Ishikawa (cell line): ENCODE results near the gene PTPRE.

Experiments
- CEBPB ChIP-seq: IDR thresholded peaks from 2 replicates; pipeline ENCODE4 v1.6.1; 2012
- CREB1 ChIP-seq: IDR thresholded peaks from 2 replicates; pipeline ENCODE4 v1.6.1; 2012; ENCODE audit warnings: low read depth
- EGR1 ChIP-seq: IDR thresholded peaks from 2 replicates; pipeline ENCODE4 v1.6.1; 2012
- EP300 ChIP-seq: IDR thresholded peaks from 2 replicates; pipeline ENCODE4 v1.6.1; 2012; ENCODE audit warnings: borderline replicate concordance
- FOXM1 ChIP-seq: IDR thresholded peaks from 2 replicates; pipeline ENCODE4 v1.6.1; 2012; ENCODE audit warnings: low read depth, borderline replicate concordance
- NFIC ChIP-seq: IDR thresholded peaks from 2 replicates; pipeline ENCODE4 v1.6.1; 2012
- RAD21 ChIP-seq: IDR thresholded peaks from 2 replicates; pipeline ENCODE4 v1.6.1; 2012; ENCODE audit warnings: low read depth
- TAF1 ChIP-seq: IDR thresholded peaks from 2 replicates; pipeline ENCODE4 v1.6.1; 2012; ENCODE audit warnings: low read depth, mild to moderate bottlenecking
- TCF12 ChIP-seq: IDR thresholded peaks from 2 replicates; pipeline ENCODE4 v1.6.1; 2012; ENCODE audit warnings: low read depth
- TEAD4 ChIP-seq: IDR thresholded peaks from 2 replicates; pipeline ENCODE4 v1.6.1; 2012
- USF1 ChIP-seq: IDR thresholded peaks from 2 replicates; pipeline ENCODE4 v1.6.1; 2012
- YY1 ChIP-seq: IDR thresholded peaks from 2 replicates; pipeline ENCODE4 v1.6.1; 2012; ENCODE audit warnings: low read depth
- ZBTB7A ChIP-seq: IDR thresholded peaks from 2 replicates; pipeline ENCODE4 v1.6.1; 2012; ENCODE audit warnings: low read depth
- TF ChIP-seq, protein P1 (sequence below): IDR thresholded peaks from 2 replicates; pipeline ENCODE4 v1.6.1; 2012; ENCODE audit warnings: low read depth, mild to moderate bottlenecking
- TF ChIP-seq, protein P2 (sequence below): IDR thresholded peaks from 2 replicates; pipeline ENCODE4 v1.6.1; 2012

Gene PTPRE

GRCh38 chr10:128095753-128096469 is 189.0 kb downstream of the PTPRE start:
- TF ChIP-seq, protein P1, sequence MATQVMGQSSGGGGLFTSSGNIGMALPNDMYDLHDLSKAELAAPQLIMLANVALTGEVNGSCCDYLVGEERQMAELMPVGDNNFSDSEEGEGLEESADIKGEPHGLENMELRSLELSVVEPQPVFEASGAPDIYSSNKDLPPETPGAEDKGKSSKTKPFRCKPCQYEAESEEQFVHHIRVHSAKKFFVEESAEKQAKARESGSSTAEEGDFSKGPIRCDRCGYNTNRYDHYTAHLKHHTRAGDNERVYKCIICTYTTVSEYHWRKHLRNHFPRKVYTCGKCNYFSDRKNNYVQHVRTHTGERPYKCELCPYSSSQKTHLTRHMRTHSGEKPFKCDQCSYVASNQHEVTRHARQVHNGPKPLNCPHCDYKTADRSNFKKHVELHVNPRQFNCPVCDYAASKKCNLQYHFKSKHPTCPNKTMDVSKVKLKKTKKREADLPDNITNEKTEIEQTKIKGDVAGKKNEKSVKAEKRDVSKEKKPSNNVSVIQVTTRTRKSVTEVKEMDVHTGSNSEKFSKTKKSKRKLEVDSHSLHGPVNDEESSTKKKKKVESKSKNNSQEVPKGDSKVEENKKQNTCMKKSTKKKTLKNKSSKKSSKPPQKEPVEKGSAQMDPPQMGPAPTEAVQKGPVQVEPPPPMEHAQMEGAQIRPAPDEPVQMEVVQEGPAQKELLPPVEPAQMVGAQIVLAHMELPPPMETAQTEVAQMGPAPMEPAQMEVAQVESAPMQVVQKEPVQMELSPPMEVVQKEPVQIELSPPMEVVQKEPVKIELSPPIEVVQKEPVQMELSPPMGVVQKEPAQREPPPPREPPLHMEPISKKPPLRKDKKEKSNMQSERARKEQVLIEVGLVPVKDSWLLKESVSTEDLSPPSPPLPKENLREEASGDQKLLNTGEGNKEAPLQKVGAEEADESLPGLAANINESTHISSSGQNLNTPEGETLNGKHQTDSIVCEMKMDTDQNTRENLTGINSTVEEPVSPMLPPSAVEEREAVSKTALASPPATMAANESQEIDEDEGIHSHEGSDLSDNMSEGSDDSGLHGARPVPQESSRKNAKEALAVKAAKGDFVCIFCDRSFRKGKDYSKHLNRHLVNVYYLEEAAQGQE, result no peak
- TF ChIP-seq EP300, result no peak
- no peak for TF ChIP-seq EGR1
- no peak for TF ChIP-seq TEAD4
- TF ChIP-seq, protein P2, sequence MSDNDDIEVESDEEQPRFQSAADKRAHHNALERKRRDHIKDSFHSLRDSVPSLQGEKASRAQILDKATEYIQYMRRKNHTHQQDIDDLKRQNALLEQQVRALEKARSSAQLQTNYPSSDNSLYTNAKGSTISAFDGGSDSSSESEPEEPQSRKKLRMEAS, result no peak
- no peak for TF ChIP-seq FOXM1
- TF ChIP-seq CEBPB, result no peak
- TF ChIP-seq RAD21, result no peak
- no peak for TF ChIP-seq NFIC
- TF ChIP-seq TCF12, result no peak
- no peak for TF ChIP-seq ZBTB7A
- no peak for TF ChIP-seq YY1
- TF ChIP-seq USF1, result no peak
- no peak for TF ChIP-seq CREB1
- TF ChIP-seq TAF1, result no peak

DNA sequence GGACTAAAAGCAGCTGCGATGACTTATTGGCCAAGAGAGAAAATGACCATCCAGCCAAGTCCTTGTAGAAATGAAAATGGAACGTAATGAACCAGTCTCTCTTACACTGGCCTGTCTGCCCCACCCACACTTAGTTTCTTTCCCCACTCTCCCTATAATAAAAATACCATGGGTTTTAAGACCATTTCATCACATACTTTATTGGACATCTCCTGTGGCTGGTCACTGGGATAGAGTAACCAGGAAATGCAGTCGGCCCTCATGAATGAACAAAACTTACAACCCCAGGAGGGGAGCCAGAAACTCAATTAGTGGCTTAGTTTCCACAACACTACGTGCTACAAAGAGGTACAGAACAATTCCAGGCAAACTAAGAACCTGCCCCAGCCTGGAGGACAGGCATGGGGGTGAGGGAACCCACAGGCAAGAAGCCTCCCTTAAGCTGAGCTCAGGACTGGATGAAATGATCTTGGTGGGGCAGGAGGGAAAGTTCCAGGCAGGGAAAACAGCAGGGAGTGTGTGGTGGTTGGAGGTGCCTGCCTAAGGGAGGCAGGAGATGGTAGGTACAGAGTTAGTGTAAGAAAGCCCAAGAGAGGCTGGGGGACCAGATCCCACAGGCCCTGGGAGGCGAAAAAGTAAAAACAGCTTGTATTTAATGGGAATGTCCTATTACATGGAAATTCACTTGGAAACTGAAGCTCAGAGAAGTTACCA is 189.7 kb downstream of the PTPRE start:
- TF ChIP-seq TAF1 (no peak), ZBTB7A (no peak), USF1 (no peak), FOXM1 (no peak), CEBPB (no peak), TEAD4 (no peak), EP300 (no peak)

GRCh38 chr10:128097783-128098182 is 190.9 kb downstream of the PTPRE start:
- no peak for TF ChIP-seq TCF12
- peak; percentile 39 for TF ChIP-seq NFIC
- no peak for TF ChIP-seq EGR1

DNA sequence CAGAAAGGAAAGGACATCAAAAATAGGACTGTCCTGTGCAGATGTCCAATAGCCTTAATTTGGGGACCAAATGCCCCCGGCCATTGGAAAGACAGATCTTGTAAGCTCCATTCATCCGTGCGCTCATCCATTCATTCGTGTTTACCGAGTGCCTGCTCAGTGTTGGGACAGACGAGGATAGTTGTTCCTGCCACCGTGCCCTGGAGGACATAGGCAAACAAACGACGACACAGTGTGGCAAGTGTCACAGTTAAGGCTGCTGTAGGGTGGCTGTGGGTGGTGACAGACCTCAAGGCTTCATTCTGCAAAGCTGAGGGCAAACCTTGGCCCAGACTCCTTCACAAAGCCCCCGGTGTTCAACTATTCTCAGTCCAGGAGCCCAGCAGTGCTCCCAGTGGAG is 191.7 kb downstream of the PTPRE start:
- TF ChIP-seq TCF12, result no peak
- no peak for TF ChIP-seq CEBPB
- no peak for TF ChIP-seq FOXM1
- TF ChIP-seq, protein P1, result no peak
- no peak for TF ChIP-seq ZBTB7A
- no peak for TF ChIP-seq EGR1
- TF ChIP-seq YY1, result no peak
- no peak for TF ChIP-seq RAD21
- no peak for TF ChIP-seq USF1
- no peak for TF ChIP-seq EP300
- no peak for TF ChIP-seq CREB1
- TF ChIP-seq TAF1, result no peak
- TF ChIP-seq NFIC, result no peak

- no peak for TF ChIP-seq YY1
- TF ChIP-seq FOXM1, result no peak
- TF ChIP-seq EP300, result no peak
Observed at GRCh38 chr10:128099901-128100300, 193.0 kb downstream of the PTPRE start.

DNA sequence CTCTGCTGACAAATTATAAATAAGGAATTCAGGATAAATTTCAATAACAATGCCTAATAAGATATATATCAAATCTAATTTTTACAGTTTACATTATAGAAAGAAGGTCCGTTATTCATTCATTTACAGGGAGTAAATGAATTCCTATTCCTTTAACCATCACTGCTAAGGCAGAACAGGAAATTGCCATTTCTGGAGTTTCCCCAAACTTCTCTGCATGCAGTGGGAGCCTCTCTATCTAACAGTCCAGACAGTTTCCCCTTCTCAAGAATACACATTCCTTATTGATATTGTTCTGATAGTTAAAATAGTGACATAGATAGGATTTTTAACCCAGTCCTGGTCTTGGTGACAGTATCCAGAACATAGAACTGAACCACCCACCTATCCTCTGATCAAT is 195.0 kb downstream of the PTPRE start:
- no peak for TF ChIP-seq EGR1
- TF ChIP-seq TCF12, result no peak
- no peak for TF ChIP-seq NFIC
- no peak for TF ChIP-seq TAF1
- TF ChIP-seq YY1, result no peak
- TF ChIP-seq FOXM1, result no peak
- no peak for TF ChIP-seq CREB1
- TF ChIP-seq, protein P1, result no peak
- no peak for TF ChIP-seq TEAD4
- TF ChIP-seq USF1, result no peak
- TF ChIP-seq EP300, result no peak
- TF ChIP-seq, protein P2, result no peak
- TF ChIP-seq ZBTB7A, result no peak
- no peak for TF ChIP-seq RAD21
- no peak for TF ChIP-seq CEBPB
